Right lobe of liver (tissue), 4 donors: Measurements from ENCODE around the gene CYSTM1.

Experiments used
- CTCF ChIP-seq, 4 donors: fragments of 200-600 bp in 3 of 4; fragments of 450-650 bp in 1 of 4; IDR thresholded peaks; one replicate each; pipeline versions ENCODE4 v1.5.1 to v1.8.0; 2016 to 2022; ENCODE audit warnings: antibody characterized with exemption in 4 of 4, mild to moderate bottlenecking in 2 of 4
- POLR2A ChIP-seq: fragments of 450-650 bp; IDR thresholded peaks from one replicate; pipeline ENCODE4 v1.6.1; 2017; ENCODE audit warnings: antibody characterized with exemption, mild to moderate bottlenecking
- donor health status: DM: no; HTN: no; CAD: no.
- donor health status: DM: no; HTN: no; CAD: no.
- donor health status: DM: no; HTN: yes; CAD: no.

DNA sequence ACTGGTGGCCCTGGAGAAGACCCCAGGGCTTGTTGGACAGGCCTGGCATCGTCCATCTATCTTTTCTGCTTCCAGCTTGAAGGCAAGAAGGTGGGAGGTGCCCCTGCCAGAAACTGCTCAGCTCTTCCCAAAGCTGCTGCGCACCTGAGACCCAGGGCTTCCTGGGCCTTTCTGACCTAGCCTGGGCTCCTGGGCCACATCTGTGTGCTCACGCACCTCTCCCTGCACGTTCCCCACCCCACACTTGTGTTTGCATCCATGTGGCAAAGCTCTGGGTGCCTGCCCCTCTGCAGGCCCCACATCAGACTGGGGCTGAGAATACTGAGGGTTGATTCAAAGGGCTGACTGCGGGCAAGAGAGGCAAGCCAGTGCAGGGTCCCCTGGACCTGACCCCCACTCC lies 64.5 kb downstream of the CYSTM1 start:
- no peak for TF ChIP-seq POLR2A
- TF ChIP-seq CTCF (IDR thresholded peaks at IDR 0.05) = no peak
